ENCODE results near the gene TNFSF8. TPM values are rescaled to one million over a fixed set of nuclear protein-coding genes. Genes with fewer than 3 reads are reported as not detected.

TNFSF8 gene
- total RNA-seq, 1 experiment from 2014 or later, result not detected

GRCh38 chr9:114916481-114916880 is 13.9 kb downstream of the TNFSF8 start:
- no peak for TF ChIP-seq USF1 (CRISPR knock-in tag; IDR thresholded peaks at IDR 0.05)
- no peak for TF ChIP-seq ATF3 (CRISPR knock-in tag; conservative IDR thresholded peaks at IDR 0.05)
- no peak for TF ChIP-seq NFE2L1 (CRISPR knock-in tag; IDR thresholded peaks at IDR 0.05)
- TF ChIP-seq SMAD4 (CRISPR knock-in tag; IDR thresholded peaks at IDR 0.05), result no peak
- no peak for TF ChIP-seq ZNF121 (CRISPR knock-in tag; IDR thresholded peaks at IDR 0.05)
- TF ChIP-seq RELA (CRISPR knock-in tag; IDR thresholded peaks at IDR 0.05; ENCODE audit: borderline replicate concordance), result no peak
- TF ChIP-seq ZNF512 (CRISPR knock-in tag; IDR thresholded peaks at IDR 0.05; ENCODE audit: borderline replicate concordance), result no peak
- no peak for TF ChIP-seq MXD4 (CRISPR knock-in tag; IDR thresholded peaks at IDR 0.05; ENCODE audit: borderline replicate concordance)
- no peak for TF ChIP-seq CTCF (IDR thresholded peaks at IDR 0.05)
- no peak for TF ChIP-seq HMGXB4 (CRISPR knock-in tag; IDR thresholded peaks at IDR 0.05)
- no peak for TF ChIP-seq ZNF425 (CRISPR knock-in tag; conservative IDR thresholded peaks at IDR 0.05)
- Mint-ChIP-seq H3K27ac (no peak overlapping the region), H3K4me3 (no peak overlapping the region), H3K9me3 (no peaks in the 10 kb centered on the region), H3K36me3 (no peaks in the 10 kb centered on the region), H3K4me1 (peaks cover 13% of the 10 kb centered on the region), H3K27me3 (ENCODE audit: low read depth) (peaks cover 99% of the 10 kb centered on the region)
- CTCF ChIA-PET, result interaction anchor here (1.6 kb wide), 1 partner anchor 9 kb away, joined by 5 read pairs; no protein-coding TSS in a partner anchor
- POLR2A ChIA-PET, result no interaction called here
- ATAC-seq (no peak), DNase-seq (ENCODE audit: low spot score) (no peak)

GRCh38 chr9:114914139-114914538 is 16.3 kb downstream of the TNFSF8 start:
- ChIA-PET CTCF (interaction anchor here (0.6 to 2.6 kb wide), 23 partner anchors 8 to 508 kb away, joined by 3 to 12 read pairs (median 3); partner anchors contain the start of genes TEX48 and TNFSF15), POLR2A (no interaction called here)
- Mint-ChIP-seq H3K36me3 (no peaks in the 10 kb centered on the region), H3K27me3 (ENCODE audit: low read depth) (peaks cover 95% of the 10 kb centered on the region), H3K9me3 (no peaks in the 10 kb centered on the region), H3K27ac (no peak overlapping the region), H3K4me3 (no peak overlapping the region), H3K4me1 (peaks cover 2% of the 10 kb centered on the region)
- DNase-seq (ENCODE audit: low spot score), result no peak
- peak; percentile 71 for ATAC-seq
- TF ChIP-seq USF1 (CRISPR knock-in tag; IDR thresholded peaks at IDR 0.05) (no peak), KAT7 (CRISPR knock-in tag; IDR thresholded peaks at IDR 0.05; ENCODE audit: borderline replicate concordance) (no peak), FOXJ3 (CRISPR knock-in tag; IDR thresholded peaks at IDR 0.05; ENCODE audit: borderline replicate concordance) (no peak), PRDM15 (CRISPR knock-in tag; IDR thresholded peaks at IDR 0.05) (no peak), GTF2I (CRISPR knock-in tag; conservative IDR thresholded peaks at IDR 0.05) (no peak), EMX1 (CRISPR knock-in tag; IDR thresholded peaks at IDR 0.05) (no peak), SMAD4 (CRISPR knock-in tag; IDR thresholded peaks at IDR 0.05) (no peak), PRRX2 (CRISPR knock-in tag; IDR thresholded peaks at IDR 0.05) (no peak), ZNF396 (CRISPR knock-in tag; IDR thresholded peaks at IDR 0.05; ENCODE audit: borderline replicate concordance) (no peak), ZNF263 (CRISPR knock-in tag; IDR thresholded peaks at IDR 0.05; ENCODE audit: low read depth) (no peak), CBFB (CRISPR knock-in tag; IDR thresholded peaks at IDR 0.05; ENCODE audit: low read depth) (no peak)

Measured in WTC11 (cell line).